HepG2 (cell line): Measurements from ENCODE around the gene ANKRD53. TPM values are rescaled to one million over a fixed set of nuclear protein-coding genes. Genes with fewer than 3 reads are reported as not detected.

ENCODE experiments used
- ATAC-seq: fragments of 200-7000 bp; cut with Tn5 transposase; 3 replicates; pipeline ENCODE4 v1.9.1; 2020; ENCODE audit warnings: mild to moderate bottlenecking, moderate library complexity
- BruUV-seq: library from RNA; stranded (reverse); fragments of 400-500 nt; replicated peaks from 2 replicates; lab custom pipeline; 2021; lab: Mats Ljungman, UMichigan
- CTCF ChIA-PET: fragments of 300-600 bp; formaldehyde crosslinking; extraction: SDS; loops from one replicate; lab custom pipeline; 2021; ENCODE audit warnings: low total read pairs, inconsistent platforms, low intra/inter-chr PET ratio; lab: Yijun Ruan, JAX
- POLR2A ChIA-PET: fragments of 350-600 bp; sonication (Branson Sonifier 250); formaldehyde crosslinking; loops from one replicate; lab custom pipeline; 2020; ENCODE audit warnings: antibody characterized with exemption, inconsistent platforms; lab: Yijun Ruan, JAX
- DNase-seq: peaks from one replicate; pipeline ENCODE4 v3.0.0-alpha.2; 2015; ENCODE audit warnings: low spot score
- FAIRE-seq: peaks from 3 replicates; lab custom pipeline; 2011; peaks lifted over from hg19 to GRCh38; lab: Jason Lieb, UNC
- H2AFZ ChIP-seq: one replicate; pipeline ENCODE4 v1.6.1; 2011; ENCODE audit warnings: low read length, inconsistent platforms
- H3K27ac ChIP-seq: fragments of 300-600 bp; 3 replicates; pipeline ENCODE4 v1.8.0; 2011; ENCODE audit warnings: mixed run types, mild to moderate bottlenecking, mixed read lengths, low read length, inconsistent platforms; ENCODE audit not compliant: insufficient read depth; ENCODE audit errors: extremely low read length
- H3K27me3 ChIP-seq, 2 experiments: fragments of 200-600 bp in 1 of 2; 2 replicates in 1 of 2; 3 replicates in 1 of 2; pipeline versions ENCODE4 v1.6.0 to v1.8.0; 2011; ENCODE audit warnings: low read length in 2 of 2, mild to moderate bottlenecking in 2 of 2, moderate library complexity in 2 of 2, inconsistent platforms in 1 of 2; ENCODE audit not compliant: insufficient read depth in 2 of 2, control insufficient read depth in 1 of 2
- H3K36me3 ChIP-seq, 2 experiments: fragments of 200-600 bp in 1 of 2; replicated peaks in 1 of 2; 2 replicates in 1 of 2; 3 replicates in 1 of 2; pipeline versions ENCODE4 v1.5.1 to v1.8.0; 2011; ENCODE audit warnings: low read length in 2 of 2, inconsistent platforms in 1 of 2; ENCODE audit not compliant: insufficient read depth in 2 of 2, control insufficient read depth in 1 of 2
- H3K4me1 ChIP-seq: 2 replicates; pipeline ENCODE4 v1.5.1; 2012; ENCODE audit warnings: low read length, inconsistent platforms; ENCODE audit not compliant: insufficient read depth
- H3K4me2 ChIP-seq: 2 replicates; pipeline ENCODE4 v1.6.0; 2011; ENCODE audit warnings: low read depth, low read length, inconsistent platforms
- H3K4me3 ChIP-seq, 3 experiments: fragments of 200-600 bp in 1 of 3; sonication (generic), shearing (Covaris generic) in 1 of 3; replicated peaks in 1 of 3; 2 replicates each; pipeline ENCODE4 v1.5.1; 2011 to 2016; ENCODE audit warnings: low read length in 3 of 3, inconsistent platforms in 2 of 3, low read depth in 2 of 3, mild to moderate bottlenecking in 2 of 3, control low read depth in 1 of 3, mixed read lengths in 1 of 3; ENCODE audit not compliant: insufficient read depth in 1 of 3
- H3K79me2 ChIP-seq: one replicate; pipeline ENCODE4 v1.6.1; 2011; ENCODE audit warnings: low read length, inconsistent platforms; ENCODE audit not compliant: insufficient read depth
- H3K9ac ChIP-seq: 2 replicates; pipeline ENCODE4 v1.6.0; 2011; ENCODE audit warnings: mild to moderate bottlenecking, low read depth, low read length, inconsistent platforms; ENCODE audit not compliant: insufficient read depth
- H3K9me3 ChIP-seq: 2 replicates; pipeline ENCODE4 v1.5.1; 2012; ENCODE audit warnings: mild to moderate bottlenecking, low read length
- H4K20me1 ChIP-seq: 2 replicates; pipeline ENCODE4 v1.6.0; 2011; ENCODE audit warnings: inconsistent platforms, mild to moderate bottlenecking, low read length, moderate library complexity; ENCODE audit not compliant: insufficient read depth
- AHR ChIP-seq: IDR thresholded peaks from 2 replicates; pipeline ENCODE4 v1.6.1; 2018; ENCODE audit warnings: missing genetic modification reagents, missing compliant biosample characterization
- DMAP1 ChIP-seq: IDR thresholded peaks from 2 replicates; pipeline ENCODE4 v1.6.1; 2016
- EP300 ChIP-seq, 3 experiments: sonication (generic) in 1 of 3; formaldehyde crosslinking in 1 of 3; IDR thresholded peaks; 2 replicates each; pipeline versions ENCODE4 v1.5.1 to v1.6.1; 2011 to 2020; ENCODE audit warnings: low read depth in 2 of 3, low read length in 2 of 3, borderline replicate concordance in 1 of 3, improper control_type of control experiment in 1 of 3, mild to moderate bottlenecking in 1 of 3, missing genetic modification reagents in 1 of 3, moderate library complexity in 1 of 3
- HDAC6 ChIP-seq: fragments of 200-600 bp; sonication (generic); IDR thresholded peaks from 2 replicates; pipeline ENCODE4 v1.7.0; 2017; ENCODE audit warnings: mild to moderate bottlenecking, antibody characterized with exemption, low read length, low read depth
- NFIB ChIP-seq: sonication (generic); formaldehyde crosslinking; IDR thresholded peaks from 2 replicates; pipeline ENCODE4 v1.9.0; 2021; ENCODE audit warnings: missing genetic modification reagents, mild to moderate bottlenecking, borderline replicate concordance
- SUZ12 ChIP-seq: fragments of 150-350 bp; IDR thresholded peaks from 2 replicates; pipeline ENCODE4 v1.6.1; 2014; ENCODE audit warnings: low read depth, low read length
- TIGD3 ChIP-seq: sonication (generic); formaldehyde crosslinking; IDR thresholded peaks from 2 replicates; pipeline ENCODE4 v1.5.1; 2020; ENCODE audit warnings: mild to moderate bottlenecking, missing genetic modification reagents, borderline replicate concordance
- ZBTB21 ChIP-seq: sonication (generic); formaldehyde crosslinking; IDR thresholded peaks from 2 replicates; pipeline ENCODE4 v1.4.0; 2020; ENCODE audit warnings: missing genetic modification reagents
- ZBTB7A ChIP-seq: sonication (generic); formaldehyde crosslinking; IDR thresholded peaks from 2 replicates; pipeline ENCODE4 v1.8.0; 2022; ENCODE audit warnings: mild to moderate bottlenecking, missing genetic modification reagents
- ZMAT5 ChIP-seq: sonication (generic); formaldehyde crosslinking; IDR thresholded peaks from 2 replicates; pipeline ENCODE4 v1.5.0; 2020; ENCODE audit warnings: mild to moderate bottlenecking, low read depth, missing genetic modification reagents, borderline replicate concordance
- ZNF20 ChIP-seq: sonication (generic); formaldehyde crosslinking; IDR thresholded peaks from 2 replicates; pipeline ENCODE4 v1.4.0; 2020; ENCODE audit warnings: mild to moderate bottlenecking, moderate library complexity, missing genetic modification reagents
- ZNF576 ChIP-seq: sonication (generic); formaldehyde crosslinking; IDR thresholded peaks from 2 replicates; pipeline ENCODE4 v1.4.0; 2020; ENCODE audit warnings: mild to moderate bottlenecking, missing genetic modification reagents
- ZNF609 ChIP-seq: sonication (generic); formaldehyde crosslinking; IDR thresholded peaks from 2 replicates; pipeline ENCODE4 v1.4.0; 2020; ENCODE audit warnings: mild to moderate bottlenecking, missing genetic modification reagents, borderline replicate concordance
- WGBS: methylation state at CpG from one replicate; pipeline ENCODE4 v1.1.6; 2017; ENCODE audit warnings: low lambda C conversion rate; 5-methylcytosine and 5-hydroxymethylcytosine counted together
- in situ Hi-C: cut with HindIII; loops from 2 replicates; pipeline ENCODE4 v1.10.0; 2017; ENCODE audit warnings: low pct_unique_long_range_greater_than_20kb; ENCODE audit not compliant: extremely low pct_ligation_motif_present
- intact Hi-C: fragments of 100-400 bp; cut with micrococcal nuclease; formaldehyde crosslinking; loops from one replicate; pipeline ENCODE4 v1.10.0; 2022; ENCODE audit not compliant: unreplicated experiment
- polyA plus RNA-seq, 8 experiments: library from polyadenylated mRNA; depleted of rRNA in 3 of 8; stranded (reverse) in 7 of 8; unstranded in 1 of 8; fragments of >200 nt; fragmentation: Illumina TruSeq in 4 of 8; extraction: Trizol in 4 of 8; gene quantifications; 2 replicates each; pipeline versions ENCODE4 v1.2.1 to v1.2.3, GENCODE V29; 2011 to 2016; ENCODE audit warnings: low read depth in 4 of 8, missing spikeins in 1 of 8, mixed read lengths in 1 of 8; ENCODE audit not compliant: insufficient read depth in 1 of 8
- total RNA-seq, 5 experiments: library from RNA; depleted of rRNA; stranded (reverse); fragments of >200 nt; fragmentation: Illumina TruSeq; extraction: Trizol; gene quantifications; 2 replicates each; pipeline ENCODE4 v1.2.3, GENCODE V29; 2016; ENCODE audit warnings: low read depth in 1 of 5

The ANKRD53 gene
- total and polyA plus RNA-seq, 2 of the 13 experiments (the other 11 are each of a cell fraction or from before 2014, with no cell fraction given) = 0.15 TPM; not detected in 1

- TF ChIP-seq ZNF609 (CRISPR knock-in tag) = no peak
- TF ChIP-seq, all 625 proteins: peak for 0
Measured at GRCh38 chr2:70939839-70940580, 38.4 kb upstream of the ANKRD53 start (continued).

GRCh38 chr2:70941186-70941585, 37.2 kb upstream of the ANKRD53 start:
- no peak for FAIRE-seq
- in situ Hi-C loops = no loop called here
- H3K36me3 ChIP-seq = no peaks in the 10 kb centered on the region
- no peak overlapping the region for H3K4me2 ChIP-seq
- no peak for DNase-seq
- no peaks in the 10 kb centered on the region for H4K20me1 ChIP-seq
- ChIA-PET CTCF (no interaction called here), POLR2A (no interaction called here)
- BruUV-seq = no TSS peak
- H3K27me3 ChIP-seq = no peaks in the 10 kb centered on the region; a peak in 1 of 5 replicates
- H2AFZ ChIP-seq = no peak overlapping the region
- WGBS = 56% methylated on average over 6 of the region's 6 CpGs
- no peak overlapping the region for H3K4me3 ChIP-seq
- no peak overlapping the region for H3K9ac ChIP-seq
- intact Hi-C loops = no loop called here
- peaks cover 46% of the 10 kb centered on the region for H3K4me1 ChIP-seq
- H3K79me2 ChIP-seq = no peaks in the 10 kb centered on the region
- H3K27ac ChIP-seq = no peak overlapping the region
- no peaks in the 10 kb centered on the region for H3K9me3 ChIP-seq
- no peak for ATAC-seq
- no peak for TF ChIP-seq SUZ12
- no peak for TF ChIP-seq ZBTB7A (CRISPR knock-in tag)
- TF ChIP-seq AHR (CRISPR knock-in tag) = no peak
- no peak for TF ChIP-seq ZNF20
- TF ChIP-seq EP300 (IDR thresholded peaks at IDR 0.05; ENCODE audit: low read depth in 2 of 2, low read length in 2 of 2) = no peak
- TF ChIP-seq EP300 (CRISPR knock-in tag; IDR thresholded peaks at IDR 0.05; ENCODE audit: borderline replicate concordance) = no peak
- TF ChIP-seq TIGD3 (CRISPR knock-in tag) = no peak
- no peak for TF ChIP-seq DMAP1 (CRISPR knock-in tag)
- no peak for TF ChIP-seq ZMAT5 (CRISPR knock-in tag)
- TF ChIP-seq NFIB = no peak
- no peak for TF ChIP-seq ZBTB21 (CRISPR knock-in tag)
- TF ChIP-seq ZNF576 (CRISPR knock-in tag) = no peak
- no peak for TF ChIP-seq HDAC6
